GM12865 (cell line): Measurements from ENCODE around the gene UGT1A9.
"Not testable (repeated sequence)": the region's sequence is repeated elsewhere in the genome, so short reads cannot be mapped to it uniquely, and the experiment has no call there.

Experiments
- DNase-seq: peaks from one replicate; pipeline ENCODE4 v3.0.0; 2010; ENCODE audit warnings: low read depth
- H3K4me3 ChIP-seq: 2 replicates; pipeline ENCODE4 v1.5.1; 2011; ENCODE audit warnings: mild to moderate bottlenecking, low read depth, low read length, control low read depth
- CTCF ChIP-seq: IDR thresholded peaks from 2 replicates; pipeline ENCODE4 v1.5.1; 2011; ENCODE audit warnings: low read length, control low read depth, low read depth, inconsistent platforms; ENCODE audit not compliant: insufficient read depth; ENCODE audit errors: missing control alignments

Gene UGT1A9

DNA sequence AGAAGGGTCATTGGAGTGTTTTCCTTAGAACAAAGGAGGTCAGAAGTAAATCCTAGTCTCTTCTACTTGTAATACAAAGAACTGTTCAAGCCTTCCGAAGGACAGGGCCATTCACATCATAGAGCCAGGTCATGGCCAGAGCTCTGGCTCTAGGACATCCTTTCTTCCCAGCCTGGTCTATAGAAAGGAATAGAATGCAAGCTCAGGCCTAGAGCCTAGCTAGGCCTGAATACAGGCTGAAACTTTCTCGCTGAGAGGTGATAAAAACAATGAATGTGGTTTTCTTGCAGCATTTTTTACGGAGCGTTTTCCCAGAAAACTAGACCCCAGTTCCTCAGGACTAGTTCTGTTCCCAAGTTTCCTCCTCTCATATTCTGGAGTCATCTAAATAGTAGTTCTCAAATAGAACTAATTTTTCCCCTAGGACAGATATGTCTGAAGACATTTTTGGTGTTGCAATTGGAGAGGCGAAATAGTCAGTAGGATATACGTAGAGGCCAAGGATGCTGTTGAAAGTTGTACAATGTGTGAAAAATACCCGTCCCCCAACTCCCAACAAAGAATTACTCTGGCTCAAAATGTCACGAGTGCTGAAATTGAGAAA, 27.8 kb downstream of the UGT1A9 start:
- DNase-seq: no peak
- H3K4me3 ChIP-seq: no peak overlapping the region
- no peak for TF ChIP-seq CTCF

DNA sequence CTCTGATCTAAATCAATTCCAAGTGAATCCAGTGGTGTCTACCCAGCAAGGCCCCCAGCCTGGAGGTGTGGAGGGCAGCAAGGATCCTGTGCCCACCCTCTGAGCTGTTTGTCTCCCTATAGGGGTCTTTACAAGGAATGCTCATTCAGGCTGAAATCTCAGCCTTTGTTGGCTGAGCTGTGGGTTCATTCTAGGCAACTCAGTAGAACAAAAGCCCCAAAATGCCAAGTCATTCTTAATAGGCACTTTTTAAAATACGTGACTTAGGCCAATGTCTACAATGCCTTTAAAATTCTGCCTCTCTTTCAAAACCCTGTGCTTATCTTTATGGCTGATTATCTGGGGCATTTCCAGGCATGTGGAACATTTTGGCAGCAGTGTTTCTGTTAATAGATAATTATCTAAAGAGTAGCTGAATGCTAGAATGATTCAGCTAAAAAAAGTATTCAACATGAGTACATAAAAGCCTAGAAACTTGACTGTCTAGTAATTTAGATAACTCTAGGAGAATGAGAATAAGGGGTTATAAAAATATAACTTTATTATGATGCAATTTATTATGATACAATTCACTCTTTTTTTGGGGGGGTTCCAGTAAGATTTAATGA, 28.4 kb downstream of the UGT1A9 start:
- DNase-seq: no peak
- no peak overlapping the region for H3K4me3 ChIP-seq

GRCh38 chr2:233700842-233701241, 29.1 kb downstream of the UGT1A9 start:
- not testable (repeated sequence) for H3K4me3 ChIP-seq, DNase-seq

More for the DNA sequence above, 28.4 kb downstream of the UGT1A9 start:
- TF ChIP-seq CTCF: no peak

GRCh38 chr2:233702238-233702637, 30.5 kb downstream of the UGT1A9 start:
- TF ChIP-seq CTCF: no peak
- no peak for DNase-seq
- H3K4me3 ChIP-seq: no peak overlapping the region

- no peak overlapping the region for H3K4me3 ChIP-seq
- no peak for TF ChIP-seq CTCF
- DNase-seq: no peak
Observed at GRCh38 chr2:233705911-233706506, 34.3 kb downstream of the UGT1A9 start.

DNA sequence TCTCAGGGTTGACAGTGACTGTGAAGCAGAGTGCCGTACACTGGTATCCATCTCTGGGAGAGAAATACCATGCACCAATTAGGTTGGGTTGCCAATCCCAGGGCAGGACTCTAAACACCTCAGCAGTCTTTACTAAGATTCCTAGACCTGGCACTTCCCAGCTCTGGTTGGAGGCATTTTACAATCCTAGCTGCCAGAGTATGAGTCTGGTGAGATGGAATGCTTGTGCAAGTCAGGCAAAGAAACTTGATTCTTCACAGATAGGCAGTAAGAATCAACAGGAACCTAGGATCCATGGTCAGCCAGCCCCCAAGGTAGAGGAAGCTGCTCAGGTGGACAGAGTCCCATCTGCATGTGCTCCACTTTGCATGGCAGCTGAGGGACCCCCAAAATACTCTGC, 35.0 kb downstream of the UGT1A9 start:
- H3K4me3 ChIP-seq: no peak overlapping the region
- TF ChIP-seq CTCF: no peak
- DNase-seq: no peak

DNA sequence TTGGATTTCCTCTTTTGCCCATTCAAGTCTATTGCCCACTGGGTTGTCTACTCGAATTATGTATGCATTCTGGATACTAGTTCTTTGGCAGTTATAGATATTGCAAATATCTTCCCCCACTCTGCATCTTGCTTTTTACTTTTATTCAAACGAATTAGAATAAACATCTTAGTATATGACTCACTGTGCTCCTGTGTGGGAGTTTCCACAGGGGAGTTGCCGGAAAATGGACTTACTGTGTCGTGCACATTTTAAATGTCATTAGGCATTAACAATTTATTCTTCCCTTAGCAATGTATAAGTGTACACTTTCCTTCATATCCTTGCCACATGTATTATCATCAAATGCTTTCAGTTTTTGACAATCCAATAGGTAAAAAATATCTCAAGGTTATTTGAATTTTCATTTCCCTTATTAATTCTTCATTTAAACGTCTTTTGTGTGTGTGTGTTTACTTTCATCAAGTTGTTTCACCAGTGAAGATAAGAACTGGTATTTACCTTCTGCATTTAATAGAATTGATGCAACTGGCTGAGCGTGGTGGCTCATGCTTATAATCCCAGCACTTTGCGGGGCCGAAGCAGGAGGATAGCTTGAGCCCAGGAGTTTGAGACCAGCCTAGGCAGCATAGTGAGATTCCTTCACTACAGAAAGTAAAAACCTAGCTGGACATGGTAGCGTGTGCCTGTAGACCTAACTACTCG, 36.4 kb downstream of the UGT1A9 start:
- no peak for DNase-seq
- H3K4me3 ChIP-seq: no peak overlapping the region
- TF ChIP-seq CTCF: no peak
